ENCODE measurements around the gene GSG1.
"Not testable (repeated sequence)": the region's sequence is repeated elsewhere in the genome, so short reads cannot be mapped to it uniquely, and the experiment has no call there.

The GSG1 gene

GRCh38 chr12:13090054-13090453 is 13.4 kb downstream of the GSG1 start:
- no peak for DNase-seq (ENCODE audit: low read depth)

DNA sequence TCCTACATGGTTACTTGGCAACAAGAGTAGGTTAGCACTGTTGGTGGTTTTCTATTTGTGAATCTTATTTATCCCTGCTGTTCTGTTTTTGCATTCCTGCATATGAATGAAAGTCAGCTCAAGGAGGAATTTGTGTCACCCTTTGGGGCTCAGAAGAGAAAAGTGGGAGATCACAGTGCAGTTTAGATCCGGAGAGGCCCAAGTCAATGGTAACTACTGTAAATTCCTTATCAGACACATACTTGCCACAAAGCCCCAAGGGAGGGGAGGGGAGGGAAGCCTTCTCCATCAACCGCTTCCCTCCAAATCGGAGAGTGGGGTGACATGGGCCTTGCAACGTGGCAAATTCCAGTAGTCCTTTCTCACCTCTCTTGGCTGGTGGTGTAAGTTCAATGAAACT is 15.0 kb downstream of the GSG1 start:
- no peak for DNase-seq (ENCODE audit: low read depth)

DNA sequence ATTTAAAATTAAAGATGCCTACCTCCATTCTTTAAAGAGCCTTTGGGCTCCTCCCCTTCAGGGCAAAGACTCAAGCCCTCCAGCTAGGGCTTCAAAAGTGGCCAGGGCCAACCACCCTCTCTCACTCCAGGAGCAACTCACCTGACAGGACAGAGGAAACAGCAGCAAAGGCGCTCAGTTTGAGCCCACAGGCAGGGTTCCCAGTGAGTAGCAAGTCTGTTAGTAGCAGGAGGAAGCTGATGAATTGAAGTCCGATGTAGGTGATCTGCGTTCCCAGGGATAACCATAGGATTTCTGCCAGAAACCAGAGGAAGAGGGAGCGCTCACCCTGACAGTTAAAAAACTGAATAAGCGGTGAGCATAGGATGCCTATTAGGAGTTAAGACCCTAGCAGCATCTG is 15.7 kb downstream of the GSG1 start:
- no peak for DNase-seq (ENCODE audit: low read depth)

- DNase-seq (ENCODE audit: low read depth), result no peak
Measured at GRCh38 chr12:13085968-13086686, 17.3 kb downstream of the GSG1 start.

DNA sequence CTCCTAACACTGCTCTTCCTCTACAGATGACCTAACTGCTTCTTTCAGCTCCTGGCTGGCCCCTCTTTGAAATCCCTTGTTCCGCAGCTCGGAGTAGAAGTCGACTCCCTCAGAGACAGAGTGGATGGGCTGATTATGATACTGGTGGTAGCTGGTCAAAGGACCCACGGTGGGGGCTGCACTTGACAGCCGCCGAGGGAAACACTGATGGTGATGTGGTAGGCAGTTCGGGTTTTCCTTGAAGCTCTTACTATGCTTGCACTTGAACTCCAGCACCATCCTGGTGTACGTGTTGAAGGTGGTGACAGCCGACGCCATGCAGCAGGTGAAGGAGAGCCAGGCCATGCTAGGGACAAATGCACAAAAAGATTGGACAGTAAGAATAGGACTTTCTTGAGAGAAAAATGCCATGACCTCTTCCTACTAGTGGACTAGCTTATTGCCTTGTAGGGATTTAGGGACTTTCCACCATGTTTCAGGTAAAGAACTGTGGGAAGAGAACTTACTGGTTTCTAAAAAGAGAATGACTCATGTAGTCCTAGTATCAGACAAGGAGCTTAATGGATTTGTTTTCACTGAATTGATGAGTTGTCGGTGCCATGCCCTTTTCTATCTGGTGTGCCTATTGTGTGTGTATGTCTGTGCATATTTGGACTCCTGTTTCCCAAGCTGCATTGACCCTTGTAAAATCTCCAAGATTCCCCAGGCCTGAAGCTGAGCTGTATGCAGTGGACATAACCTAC is 18.4 kb downstream of the GSG1 start:
- DNase-seq (ENCODE audit: low read depth), result no peak

DNA sequence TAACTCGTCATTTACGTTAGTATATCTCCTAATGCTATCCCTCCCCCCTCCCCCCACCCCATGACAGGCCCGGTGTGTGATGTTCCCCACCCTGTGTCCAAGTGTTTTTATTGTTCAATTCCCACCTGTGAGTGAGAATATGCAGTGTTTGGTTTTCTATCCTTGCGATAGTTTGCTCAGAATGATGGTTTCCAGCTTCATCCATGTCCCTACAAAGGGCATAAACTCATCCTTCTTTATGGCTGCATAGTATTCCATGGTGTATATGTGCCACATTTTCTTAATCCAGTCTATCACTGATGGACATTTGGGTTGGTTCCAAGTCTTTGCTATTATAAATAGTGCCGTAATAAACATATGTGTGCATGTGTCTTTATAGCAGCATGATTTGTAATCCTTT is 19.8 kb downstream of the GSG1 start:
- DNase-seq (ENCODE audit: low read depth), result not testable (repeated sequence)

DNA sequence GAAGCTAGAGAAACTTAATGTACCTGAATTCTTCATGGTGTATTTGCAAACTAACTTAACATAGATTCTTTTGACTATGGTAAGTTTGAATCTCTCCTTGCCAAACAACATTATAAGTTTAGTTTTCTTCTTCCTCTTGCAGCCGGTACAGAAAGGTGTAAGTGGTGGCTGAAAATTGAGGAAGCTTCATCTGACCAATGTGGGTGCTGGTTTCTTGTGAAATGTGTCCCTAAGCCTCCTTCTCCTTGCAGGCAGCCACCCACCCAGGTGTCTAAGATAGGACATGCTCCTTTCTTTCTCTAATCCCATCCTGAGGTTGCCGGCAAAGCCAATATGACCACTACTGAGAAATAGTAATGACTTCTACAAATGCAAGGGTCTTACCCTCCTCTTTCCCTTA is 20.6 kb downstream of the GSG1 start:
- no peak for DNase-seq (ENCODE audit: low read depth)

GRCh38 chr12:13080266-13080665 is 23.2 kb downstream of the GSG1 start:
- DNase-seq (ENCODE audit: low read depth), result no peak

GRCh38 chr12:13079440-13079906 is 24.0 kb downstream of the GSG1 start:
- DNase-seq (ENCODE audit: low read depth), result no peak

- DNase-seq (ENCODE audit: low read depth), result no peak
Measured at GRCh38 chr12:13075786-13076570, 27.5 kb downstream of the GSG1 start.

DNA sequence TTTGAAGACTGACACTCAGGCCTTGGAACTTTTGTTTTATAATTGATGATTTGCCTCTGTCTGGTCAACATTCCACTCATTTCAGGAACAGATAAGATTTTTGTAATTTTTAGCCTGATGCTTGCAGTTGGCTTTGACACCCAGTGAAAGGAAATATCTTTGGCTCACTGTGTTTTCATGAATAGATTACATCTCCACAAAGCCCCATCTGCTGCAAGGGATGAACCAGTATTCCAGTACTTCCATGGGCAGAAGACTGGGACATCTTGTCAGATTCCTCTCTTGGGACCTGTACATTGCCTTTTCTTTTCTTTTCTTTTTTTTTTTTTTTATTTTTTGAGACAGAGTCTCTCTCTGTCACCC is 28.4 kb downstream of the GSG1 start:
- DNase-seq (ENCODE audit: low read depth), result no peak

DNA sequence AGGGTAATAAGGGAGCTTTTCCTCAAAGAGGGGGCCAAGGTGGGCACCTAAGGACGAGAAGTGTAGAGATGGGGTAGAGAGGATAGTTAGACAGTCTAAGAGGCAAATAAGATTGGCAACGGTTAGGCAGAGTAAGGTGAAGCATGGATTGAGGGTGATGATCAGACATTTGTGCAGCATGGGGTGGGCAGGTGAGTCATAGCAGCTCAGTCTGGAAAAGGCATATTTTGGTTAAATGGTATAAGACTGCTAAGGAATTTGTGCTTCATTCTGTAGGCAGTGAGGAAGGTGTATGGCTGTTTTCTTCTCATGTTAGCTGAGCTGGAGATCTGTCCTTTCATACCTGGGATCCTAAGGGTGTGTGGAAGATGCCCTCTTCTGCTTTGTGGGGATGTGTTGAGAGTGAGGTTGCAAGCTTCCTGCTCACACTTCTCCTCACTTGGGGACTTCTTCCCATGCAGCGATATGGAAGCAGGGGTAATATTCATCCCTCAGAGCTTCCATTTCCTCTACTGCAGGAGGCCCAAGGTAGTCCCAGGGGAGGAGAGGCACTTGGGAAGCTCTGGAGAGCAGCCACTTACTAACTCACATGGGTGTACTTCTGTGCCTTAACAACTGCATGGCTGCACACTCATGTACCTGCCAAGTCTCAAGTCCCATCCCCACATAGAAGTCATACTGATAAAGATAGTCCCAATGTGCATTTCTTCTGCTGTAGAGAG is 28.9 kb downstream of the GSG1 start:
- no peak for DNase-seq (ENCODE audit: low read depth)

- DNase-seq (ENCODE audit: low read depth), result no peak
Measured at GRCh38 chr12:13073173-13073572, 30.3 kb downstream of the GSG1 start.

- no peak for DNase-seq (ENCODE audit: low read depth)
Measured at GRCh38 chr12:13071305-13072280, 31.9 kb downstream of the GSG1 start.

DNA sequence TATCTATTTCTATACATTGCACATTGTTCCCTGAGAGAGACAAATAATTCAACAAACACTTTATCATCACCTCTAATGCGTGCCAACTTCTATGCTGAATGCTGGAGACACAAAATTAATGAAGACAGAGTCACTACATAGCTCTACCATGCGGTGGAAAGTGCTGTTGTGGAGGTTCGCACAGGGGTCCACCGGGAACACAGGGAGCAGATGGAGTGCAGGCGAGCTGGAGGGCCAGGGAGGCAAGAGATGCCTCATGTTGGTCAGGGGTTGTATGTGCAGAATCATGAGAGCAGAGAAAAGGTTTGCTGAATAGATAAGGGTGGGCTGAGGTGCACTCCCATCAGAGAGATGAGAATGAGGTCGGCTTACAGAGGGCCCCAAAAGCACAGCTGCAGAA is 34.1 kb downstream of the GSG1 start:
- no peak for DNase-seq (ENCODE audit: low read depth)

- DNase-seq (ENCODE audit: low read depth), result no peak
Measured at GRCh38 chr12:13067322-13067721, 36.1 kb downstream of the GSG1 start.

GRCh38 chr12:13066459-13066858 is 37.0 kb downstream of the GSG1 start:
- no peak for DNase-seq (ENCODE audit: low read depth)

DNA sequence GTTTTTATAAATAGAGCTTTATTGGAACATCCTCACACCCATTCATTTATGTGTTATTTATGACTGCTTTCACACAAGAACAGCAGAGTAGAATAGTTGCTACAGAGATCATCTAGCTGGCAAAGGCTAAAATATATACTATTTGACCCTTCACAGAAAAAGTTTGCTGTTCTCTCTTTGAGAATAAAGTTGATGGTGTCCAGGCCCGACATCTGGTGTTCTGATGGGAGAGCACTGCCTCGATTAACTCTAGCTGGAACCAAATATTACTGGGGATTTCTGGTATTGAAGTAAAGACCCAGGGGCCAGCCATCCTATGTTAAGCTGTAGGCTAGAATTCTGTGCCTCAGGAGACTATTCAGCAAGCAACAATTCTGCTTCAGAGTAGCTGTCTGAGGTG is 37.5 kb downstream of the GSG1 start:
- no peak for DNase-seq (ENCODE audit: low read depth)

- no peak for DNase-seq (ENCODE audit: low read depth)
Measured at GRCh38 chr12:13062669-13063068, 40.8 kb downstream of the GSG1 start.

DNA sequence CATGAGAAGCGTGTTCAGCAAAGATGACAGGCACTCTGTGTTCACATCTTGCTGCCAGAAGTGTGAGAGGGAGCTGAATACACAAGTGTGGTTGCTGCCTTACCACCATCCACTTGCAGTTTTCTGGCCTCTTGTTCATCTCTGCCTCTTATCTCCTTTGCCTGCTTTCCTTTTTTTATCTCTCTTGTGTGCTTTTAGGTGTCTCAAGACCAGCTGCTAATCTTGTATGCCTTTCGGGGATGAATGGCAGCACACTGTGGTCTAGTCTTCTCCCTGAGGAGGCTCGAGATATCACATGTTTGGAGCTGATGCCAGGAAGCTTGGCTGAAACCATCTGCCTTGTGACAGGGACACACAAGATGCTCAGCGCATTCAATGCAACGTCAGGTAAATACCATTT is 42.1 kb downstream of the GSG1 start:
- no peak for DNase-seq (ENCODE audit: low read depth)

- no peak for DNase-seq (ENCODE audit: low read depth)
Measured at GRCh38 chr12:13060581-13060980, 42.9 kb downstream of the GSG1 start.
